ENCODE measurements around the gene SSH3.

DNA sequence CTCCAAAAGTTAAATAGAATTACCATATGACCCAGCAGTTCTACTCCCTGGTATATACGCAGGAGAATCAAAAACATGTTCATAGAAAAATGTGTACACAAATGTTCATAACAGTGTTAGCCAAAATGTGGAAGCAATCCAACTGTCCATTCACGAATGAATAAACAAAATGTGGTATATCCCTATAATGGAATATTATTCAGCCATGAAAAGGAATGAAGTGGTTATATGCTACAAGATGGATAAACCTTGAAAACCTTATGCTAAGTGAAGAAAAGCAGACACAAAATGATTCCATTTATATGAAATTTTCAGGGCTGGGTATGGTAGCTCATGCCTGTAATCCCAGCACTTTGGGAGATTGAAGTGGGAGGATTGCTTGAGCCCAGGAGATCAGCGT lies 33.9 kb downstream of the SSH3 start:
- TF ChIP-seq, protein P1, sequence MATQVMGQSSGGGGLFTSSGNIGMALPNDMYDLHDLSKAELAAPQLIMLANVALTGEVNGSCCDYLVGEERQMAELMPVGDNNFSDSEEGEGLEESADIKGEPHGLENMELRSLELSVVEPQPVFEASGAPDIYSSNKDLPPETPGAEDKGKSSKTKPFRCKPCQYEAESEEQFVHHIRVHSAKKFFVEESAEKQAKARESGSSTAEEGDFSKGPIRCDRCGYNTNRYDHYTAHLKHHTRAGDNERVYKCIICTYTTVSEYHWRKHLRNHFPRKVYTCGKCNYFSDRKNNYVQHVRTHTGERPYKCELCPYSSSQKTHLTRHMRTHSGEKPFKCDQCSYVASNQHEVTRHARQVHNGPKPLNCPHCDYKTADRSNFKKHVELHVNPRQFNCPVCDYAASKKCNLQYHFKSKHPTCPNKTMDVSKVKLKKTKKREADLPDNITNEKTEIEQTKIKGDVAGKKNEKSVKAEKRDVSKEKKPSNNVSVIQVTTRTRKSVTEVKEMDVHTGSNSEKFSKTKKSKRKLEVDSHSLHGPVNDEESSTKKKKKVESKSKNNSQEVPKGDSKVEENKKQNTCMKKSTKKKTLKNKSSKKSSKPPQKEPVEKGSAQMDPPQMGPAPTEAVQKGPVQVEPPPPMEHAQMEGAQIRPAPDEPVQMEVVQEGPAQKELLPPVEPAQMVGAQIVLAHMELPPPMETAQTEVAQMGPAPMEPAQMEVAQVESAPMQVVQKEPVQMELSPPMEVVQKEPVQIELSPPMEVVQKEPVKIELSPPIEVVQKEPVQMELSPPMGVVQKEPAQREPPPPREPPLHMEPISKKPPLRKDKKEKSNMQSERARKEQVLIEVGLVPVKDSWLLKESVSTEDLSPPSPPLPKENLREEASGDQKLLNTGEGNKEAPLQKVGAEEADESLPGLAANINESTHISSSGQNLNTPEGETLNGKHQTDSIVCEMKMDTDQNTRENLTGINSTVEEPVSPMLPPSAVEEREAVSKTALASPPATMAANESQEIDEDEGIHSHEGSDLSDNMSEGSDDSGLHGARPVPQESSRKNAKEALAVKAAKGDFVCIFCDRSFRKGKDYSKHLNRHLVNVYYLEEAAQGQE (IDR thresholded peaks at IDR 0.05) = no peak
- TF ChIP-seq MAX (IDR thresholded peaks at IDR 0.05) (no peak), CTCF (IDR thresholded peaks at IDR 0.05; ENCODE audit: low read depth, low read length, missing input control) (no peak), RXRA (IDR thresholded peaks at IDR 0.05) (no peak), TAF1 (conservative IDR thresholded peaks at IDR 0.05) (no peak), YY1 (IDR thresholded peaks at IDR 0.05) (no peak), SP1 (IDR thresholded peaks at IDR 0.05) (no peak), EGR1 (IDR thresholded peaks at IDR 0.05; ENCODE audit: low read depth in 2 of 2) (no peak), ATF3 (IDR thresholded peaks at IDR 0.05) (no peak), FOXA1 (IDR thresholded peaks at IDR 0.05) (no peak), HNF4G (IDR thresholded peaks at IDR 0.05) (no peak), RAD21 (IDR thresholded peaks at IDR 0.05) (no peak)

Measured in liver (tissue), 3 donors.